SH-SY5Y (cell line): ENCODE measurements around the gene IQCE.

ENCODE experiments used
- GATA2 ChIP-seq: IDR thresholded peaks from 2 replicates; pipeline ENCODE4 v1.6.1; 2011; ENCODE audit warnings: mild to moderate bottlenecking, low read depth, low read length
- GATA3 ChIP-seq: IDR thresholded peaks from 2 replicates; pipeline ENCODE4 v1.6.1; 2011; ENCODE audit warnings: low read depth, mild to moderate bottlenecking, low read length, moderate library complexity

DNA sequence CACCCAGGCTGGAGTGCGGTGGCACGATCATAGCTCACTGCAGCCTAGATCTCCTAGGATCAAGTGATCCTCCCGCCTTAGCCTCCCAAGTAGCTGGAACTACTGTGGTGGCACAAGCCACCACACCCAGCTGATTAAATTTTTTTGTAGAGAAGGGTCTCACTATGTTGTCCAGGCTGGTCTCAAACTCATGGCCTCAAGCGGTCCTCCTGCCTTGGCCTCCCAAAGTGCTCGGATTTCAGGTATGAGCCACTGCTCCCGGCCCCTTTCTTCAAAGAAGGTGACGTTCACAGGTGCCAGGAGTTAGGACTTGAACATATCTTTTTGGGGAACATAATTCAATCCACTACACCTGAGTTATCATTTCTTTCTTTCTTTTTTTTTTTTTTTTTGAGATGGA, 70.1 kb downstream of the IQCE start:
- TF ChIP-seq GATA3 (no peak), GATA2 (no peak)
